Measurements from ENCODE around the gene KRTAP27-1.

- TF ChIP-seq, protein P1, sequence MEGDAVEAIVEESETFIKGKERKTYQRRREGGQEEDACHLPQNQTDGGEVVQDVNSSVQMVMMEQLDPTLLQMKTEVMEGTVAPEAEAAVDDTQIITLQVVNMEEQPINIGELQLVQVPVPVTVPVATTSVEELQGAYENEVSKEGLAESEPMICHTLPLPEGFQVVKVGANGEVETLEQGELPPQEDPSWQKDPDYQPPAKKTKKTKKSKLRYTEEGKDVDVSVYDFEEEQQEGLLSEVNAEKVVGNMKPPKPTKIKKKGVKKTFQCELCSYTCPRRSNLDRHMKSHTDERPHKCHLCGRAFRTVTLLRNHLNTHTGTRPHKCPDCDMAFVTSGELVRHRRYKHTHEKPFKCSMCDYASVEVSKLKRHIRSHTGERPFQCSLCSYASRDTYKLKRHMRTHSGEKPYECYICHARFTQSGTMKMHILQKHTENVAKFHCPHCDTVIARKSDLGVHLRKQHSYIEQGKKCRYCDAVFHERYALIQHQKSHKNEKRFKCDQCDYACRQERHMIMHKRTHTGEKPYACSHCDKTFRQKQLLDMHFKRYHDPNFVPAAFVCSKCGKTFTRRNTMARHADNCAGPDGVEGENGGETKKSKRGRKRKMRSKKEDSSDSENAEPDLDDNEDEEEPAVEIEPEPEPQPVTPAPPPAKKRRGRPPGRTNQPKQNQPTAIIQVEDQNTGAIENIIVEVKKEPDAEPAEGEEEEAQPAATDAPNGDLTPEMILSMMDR (IDR thresholded peaks at IDR 0.05) = no peak
- TF ChIP-seq PRRX2 (CRISPR knock-in tag; IDR thresholded peaks at IDR 0.05) (no peak), NR1H2 (CRISPR knock-in tag; IDR thresholded peaks at IDR 0.05) (no peak), ZNF281 (CRISPR knock-in tag; IDR thresholded peaks at IDR 0.05) (no peak), TEAD4 (CRISPR knock-in tag; IDR thresholded peaks at IDR 0.05) (no peak), ZNF138 (CRISPR knock-in tag; conservative IDR thresholded peaks at IDR 0.05) (no peak), USF2 (CRISPR knock-in tag; IDR thresholded peaks at IDR 0.05) (no peak), TCF7 (CRISPR knock-in tag; IDR thresholded peaks at IDR 0.05; ENCODE audit: low read depth) (no peak), ZSCAN18 (CRISPR knock-in tag; IDR thresholded peaks at IDR 0.05) (no peak)
- TF ChIP-seq, protein P2, sequence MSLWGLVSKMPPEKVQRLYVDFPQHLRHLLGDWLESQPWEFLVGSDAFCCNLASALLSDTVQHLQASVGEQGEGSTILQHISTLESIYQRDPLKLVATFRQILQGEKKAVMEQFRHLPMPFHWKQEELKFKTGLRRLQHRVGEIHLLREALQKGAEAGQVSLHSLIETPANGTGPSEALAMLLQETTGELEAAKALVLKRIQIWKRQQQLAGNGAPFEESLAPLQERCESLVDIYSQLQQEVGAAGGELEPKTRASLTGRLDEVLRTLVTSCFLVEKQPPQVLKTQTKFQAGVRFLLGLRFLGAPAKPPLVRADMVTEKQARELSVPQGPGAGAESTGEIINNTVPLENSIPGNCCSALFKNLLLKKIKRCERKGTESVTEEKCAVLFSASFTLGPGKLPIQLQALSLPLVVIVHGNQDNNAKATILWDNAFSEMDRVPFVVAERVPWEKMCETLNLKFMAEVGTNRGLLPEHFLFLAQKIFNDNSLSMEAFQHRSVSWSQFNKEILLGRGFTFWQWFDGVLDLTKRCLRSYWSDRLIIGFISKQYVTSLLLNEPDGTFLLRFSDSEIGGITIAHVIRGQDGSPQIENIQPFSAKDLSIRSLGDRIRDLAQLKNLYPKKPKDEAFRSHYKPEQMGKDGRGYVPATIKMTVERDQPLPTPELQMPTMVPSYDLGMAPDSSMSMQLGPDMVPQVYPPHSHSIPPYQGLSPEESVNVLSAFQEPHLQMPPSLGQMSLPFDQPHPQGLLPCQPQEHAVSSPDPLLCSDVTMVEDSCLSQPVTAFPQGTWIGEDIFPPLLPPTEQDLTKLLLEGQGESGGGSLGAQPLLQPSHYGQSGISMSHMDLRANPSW (CRISPR knock-in tag; conservative IDR thresholded peaks at IDR 0.05; ENCODE audit: low read depth) = no peak
- TF ChIP-seq, protein P3, sequence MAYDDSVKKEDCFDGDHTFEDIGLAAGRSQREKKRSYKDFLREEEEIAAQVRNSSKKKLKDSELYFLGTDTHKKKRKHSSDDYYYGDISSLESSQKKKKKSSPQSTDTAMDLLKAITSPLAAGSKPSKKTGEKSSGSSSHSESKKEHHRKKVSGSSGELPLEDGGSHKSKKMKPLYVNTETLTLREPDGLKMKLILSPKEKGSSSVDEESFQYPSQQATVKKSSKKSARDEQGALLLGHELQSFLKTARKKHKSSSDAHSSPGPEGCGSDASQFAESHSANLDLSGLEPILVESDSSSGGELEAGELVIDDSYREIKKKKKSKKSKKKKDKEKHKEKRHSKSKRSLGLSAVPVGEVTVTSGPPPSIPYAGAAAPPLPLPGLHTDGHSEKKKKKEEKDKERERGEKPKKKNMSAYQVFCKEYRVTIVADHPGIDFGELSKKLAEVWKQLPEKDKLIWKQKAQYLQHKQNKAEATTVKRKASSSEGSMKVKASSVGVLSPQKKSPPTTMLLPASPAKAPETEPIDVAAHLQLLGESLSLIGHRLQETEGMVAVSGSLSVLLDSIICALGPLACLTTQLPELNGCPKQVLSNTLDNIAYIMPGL (CRISPR knock-in tag; IDR thresholded peaks at IDR 0.05) = no peak
- TF ChIP-seq, protein P4, sequence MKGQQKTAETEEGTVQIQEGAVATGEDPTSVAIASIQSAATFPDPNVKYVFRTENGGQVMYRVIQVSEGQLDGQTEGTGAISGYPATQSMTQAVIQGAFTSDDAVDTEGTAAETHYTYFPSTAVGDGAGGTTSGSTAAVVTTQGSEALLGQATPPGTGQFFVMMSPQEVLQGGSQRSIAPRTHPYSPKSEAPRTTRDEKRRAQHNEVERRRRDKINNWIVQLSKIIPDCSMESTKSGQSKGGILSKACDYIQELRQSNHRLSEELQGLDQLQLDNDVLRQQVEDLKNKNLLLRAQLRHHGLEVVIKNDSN (CRISPR knock-in tag; IDR thresholded peaks at IDR 0.05) = no peak
Observed at GRCh38 chr21:30348506-30348905, 11.0 kb upstream of the KRTAP27-1 start, which contains the start of gene KRTAP23-1.

Data from WTC11 (cell line).